ENCODE results near the gene EMILIN2. TPM values are rescaled to one million over a fixed set of nuclear protein-coding genes. Genes with fewer than 3 reads are reported as not detected.
A peak's percentile ranks its signal among the peaks of the same experiment; 100 is the strongest.

Gene EMILIN2
- total RNA-seq, 2 experiments from 2014 or later = 3.2 to 3.3 TPM

DNA sequence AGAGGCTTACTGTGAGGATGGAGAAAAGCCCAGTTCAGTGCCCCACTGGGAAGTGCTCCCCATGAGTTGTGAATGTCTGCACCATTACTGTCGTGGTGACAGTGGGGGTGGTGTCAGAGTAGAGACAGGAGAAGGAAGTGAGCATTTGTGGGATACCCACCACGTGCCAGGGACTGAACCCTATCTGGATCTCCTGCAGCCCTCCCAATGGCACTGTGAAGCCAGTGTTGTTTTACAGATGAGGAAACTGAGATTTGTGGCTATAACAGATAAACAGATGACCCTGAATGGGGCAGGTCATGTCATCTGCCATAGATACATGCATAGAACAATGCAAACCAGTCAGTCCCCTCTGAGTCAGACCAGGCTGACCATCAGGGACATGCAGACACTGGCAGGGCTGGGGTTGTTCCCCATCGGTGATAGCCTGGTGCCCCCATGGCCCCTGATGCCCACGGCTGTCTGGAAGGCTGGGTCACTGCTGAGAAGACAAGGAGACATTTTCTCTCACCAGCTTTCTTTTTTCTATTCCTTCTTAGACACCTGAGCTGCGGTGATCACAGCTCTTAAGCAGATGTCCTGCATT, 60.8 kb downstream of the EMILIN2 start:
- H3K9me3 Mint-ChIP-seq = no peaks in the 10 kb centered on the region
- intact Hi-C loops (cut with DNase I, micrococcal nuclease) = loop anchor here in 1 of 2 experiments (5.0 kb wide), 1 partner anchor 100 kb away; no protein-coding TSS in a partner anchor
- peaks cover 24% of the 10 kb centered on the region for H3K36me3 Mint-ChIP-seq (ENCODE audit: low read depth)
- H3K27ac Mint-ChIP-seq = peak overlapping the region; percentile 78
- peak in 2 of 14 experiments; percentile 15 to 32 for DNase-seq
- peaks cover 17% of the 10 kb centered on the region for H3K36me3 ChIP-seq (ENCODE audit: insufficient read depth, low read length)
- H3K4me3 Mint-ChIP-seq = peak overlapping the region; percentile 85
- peak overlapping the region; percentile 63 for H3K4me3 ChIP-seq (ENCODE audit: low read length)
- H3K27ac ChIP-seq (ENCODE audit: low read depth in 1 of 2, low read length in 2 of 2) = peak overlapping the region; percentile 63 to 66
- H3K27me3 Mint-ChIP-seq = no peaks in the 10 kb centered on the region
- peak; percentile 11 for ATAC-seq (ENCODE audit: poor library complexity)
- H3K9me3 ChIP-seq (ENCODE audit: control insufficient read depth in 1 of 2, insufficient read depth in 1 of 2, low read length in 2 of 2) = no peaks in the 10 kb centered on the region
- ChIA-PET POLR2A (interaction anchor here (0.7 to 1.8 kb wide), 5 partner anchors 17 to 340 kb away, joined by 3 to 5 read pairs (median 3); partner anchors contain the start of gene MYL12A), CTCF (interaction anchor here (0.7 kb wide), 1 partner anchor 16 kb away, joined by 3 read pairs; no protein-coding TSS in a partner anchor)
- no peaks in the 10 kb centered on the region for H3K27me3 ChIP-seq (ENCODE audit: control insufficient read depth in 1 of 2, insufficient read depth in 2 of 2, low read length in 2 of 2)
- H3K4me1 ChIP-seq (ENCODE audit: insufficient read depth, low read length) = peaks cover 23% of the 10 kb centered on the region
- H3K4me1 Mint-ChIP-seq (ENCODE audit: low read depth) = peaks cover 19% of the 10 kb centered on the region
- no peak for TF ChIP-seq CTCF (IDR thresholded peaks at IDR 0.05)

- Mint-ChIP-seq H3K4me1 (ENCODE audit: low read depth) (peaks cover 19% of the 10 kb centered on the region), H3K9me3 (no peaks in the 10 kb centered on the region), H3K36me3 (ENCODE audit: low read depth) (peaks cover 26% of the 10 kb centered on the region), H3K27ac (peak overlapping the region; percentile 78), H3K27me3 (no peaks in the 10 kb centered on the region), H3K4me3 (peak overlapping the region; percentile 81)
- H3K4me3 ChIP-seq (ENCODE audit: low read length) = no peak overlapping the region
- H3K27ac ChIP-seq (ENCODE audit: low read depth in 1 of 2, low read length in 2 of 2) = peak overlapping the region in 1 of 2 donors; percentile 31
- ATAC-seq (ENCODE audit: poor library complexity) = no peak
- H3K27me3 ChIP-seq (ENCODE audit: control insufficient read depth in 1 of 2, insufficient read depth in 2 of 2, low read length in 2 of 2) = no peaks in the 10 kb centered on the region
- no peaks in the 10 kb centered on the region for H3K9me3 ChIP-seq (ENCODE audit: control insufficient read depth in 1 of 2, insufficient read depth in 1 of 2, low read length in 2 of 2)
- peaks cover 24% of the 10 kb centered on the region for H3K36me3 ChIP-seq (ENCODE audit: insufficient read depth, low read length)
- DNase-seq = no peak
- intact Hi-C loops (cut with DNase I, micrococcal nuclease) = loop anchor here in 1 of 2 experiments (5.0 kb wide), 1 partner anchor 101 kb away; no protein-coding TSS in a partner anchor
- peaks cover 23% of the 10 kb centered on the region for H3K4me1 ChIP-seq (ENCODE audit: insufficient read depth, low read length)
- ChIA-PET POLR2A (interaction anchor here (0.7 to 1.8 kb wide), 3 partner anchors 18 to 154 kb away, joined by 3 to 5 read pairs (median 3); no protein-coding TSS in a partner anchor), CTCF (no interaction called here)
- TF ChIP-seq CTCF (IDR thresholded peaks at IDR 0.05) = no peak
Observed at GRCh38 chr18:2908166-2908945, 61.5 kb downstream of the EMILIN2 start.

DNA sequence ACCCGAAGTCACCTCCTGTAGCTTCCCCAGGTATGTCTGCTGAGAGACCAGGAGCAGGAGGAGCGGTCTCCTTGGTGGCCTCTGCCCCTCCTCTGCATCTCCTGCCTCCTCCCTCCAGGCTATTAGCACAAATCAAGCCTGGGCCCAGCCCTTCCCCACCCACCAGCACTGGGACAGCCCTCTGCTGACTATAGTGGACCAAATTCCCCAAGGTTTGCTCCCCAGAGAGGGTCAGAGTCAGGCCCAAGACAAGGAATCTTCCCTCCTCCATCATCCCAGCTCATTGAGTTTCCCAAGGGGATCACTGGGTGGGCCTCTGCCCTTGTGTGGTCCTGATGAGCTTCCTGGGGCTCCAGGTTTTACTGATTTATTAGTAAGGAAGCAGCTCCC, 62.1 kb downstream of the EMILIN2 start:
- H3K36me3 ChIP-seq (ENCODE audit: insufficient read depth, low read length) = peaks cover 29% of the 10 kb centered on the region
- no peak for ATAC-seq (ENCODE audit: poor library complexity)
- no peak for DNase-seq
- intact Hi-C loops (cut with DNase I, micrococcal nuclease) = loop anchor here in 1 of 2 experiments (5.0 kb wide), 1 partner anchor 102 kb away; no protein-coding TSS in a partner anchor
- ChIA-PET CTCF (no interaction called here), POLR2A (interaction anchor here (0.7 to 1.8 kb wide), 2 partner anchors 18 to 153 kb away, joined by 3 to 5 read pairs; no protein-coding TSS in a partner anchor)
- H3K27ac Mint-ChIP-seq = peak overlapping the region; percentile 78
- no peaks in the 10 kb centered on the region for H3K27me3 ChIP-seq (ENCODE audit: control insufficient read depth in 1 of 2, insufficient read depth in 2 of 2, low read length in 2 of 2)
- no peaks in the 10 kb centered on the region for H3K9me3 Mint-ChIP-seq
- peaks cover 19% of the 10 kb centered on the region for H3K4me1 Mint-ChIP-seq (ENCODE audit: low read depth)
- H3K4me3 Mint-ChIP-seq = peak overlapping the region; percentile 15
- no peak for TF ChIP-seq CTCF (IDR thresholded peaks at IDR 0.05)
- peak overlapping the region in 1 of 2 donors; percentile 31 for H3K27ac ChIP-seq (ENCODE audit: low read depth in 1 of 2, low read length in 2 of 2)
- no peak overlapping the region for H3K4me3 ChIP-seq (ENCODE audit: low read length)
- H3K36me3 Mint-ChIP-seq (ENCODE audit: low read depth) = peaks cover 32% of the 10 kb centered on the region
- H3K9me3 ChIP-seq (ENCODE audit: control insufficient read depth in 1 of 2, insufficient read depth in 1 of 2, low read length in 2 of 2) = no peaks in the 10 kb centered on the region
- H3K4me1 ChIP-seq (ENCODE audit: insufficient read depth, low read length) = peaks cover 23% of the 10 kb centered on the region
- H3K27me3 Mint-ChIP-seq = no peaks in the 10 kb centered on the region
